ENCODE results near the gene IKBKE.

Gene IKBKE

GRCh38 chr1:206521127-206521526, 50.9 kb downstream of the IKBKE start:
- TF ChIP-seq CTCF (IDR thresholded peaks at IDR 0.05; ENCODE audit: low read depth, low read length, poor library complexity, severe bottlenecking) (no peak), EZH2phosphoT487 (IDR thresholded peaks at IDR 0.05; ENCODE audit: borderline replicate concordance, low read length) (no peak)
- Histone ChIP-seq H3K4me3 (ENCODE audit: low read length) (no peak overlapping the region), H4K20me1 (ENCODE audit: control insufficient read depth, insufficient read depth, low read depth, low read length) (no peaks in the 10 kb centered on the region), H3K27ac (ENCODE audit: low read depth, low read length) (no peak overlapping the region), H3F3A (ENCODE audit: control insufficient read depth, insufficient read depth) (no peaks in the 10 kb centered on the region), H3K79me2 (ENCODE audit: control insufficient read depth, low read length) (no peaks in the 10 kb centered on the region), H3K36me3 (ENCODE audit: control insufficient read depth, low read length) (no peaks in the 10 kb centered on the region), H3K4me1 (ENCODE audit: control insufficient read depth, low read length) (peaks cover 7% of the 10 kb centered on the region), H3K27me3 (ENCODE audit: control insufficient read depth, low read length) (peaks cover 19% of the 10 kb centered on the region), H3K9me2 (replicated peaks; ENCODE audit: control insufficient read depth, low read length) (no peaks in the 10 kb centered on the region), H3K9me3 (ENCODE audit: control insufficient read depth, insufficient read depth, low read length) (no peaks in the 10 kb centered on the region), H3K4me2 (ENCODE audit: low read length) (no peak overlapping the region)

- Histone ChIP-seq H4K20me1 (ENCODE audit: control insufficient read depth, insufficient read depth, low read depth, low read length) (no peaks in the 10 kb centered on the region), H3K79me2 (ENCODE audit: control insufficient read depth, low read length) (no peaks in the 10 kb centered on the region), H3K9me2 (replicated peaks; ENCODE audit: control insufficient read depth, low read length) (no peaks in the 10 kb centered on the region), H3K27me3 (ENCODE audit: control insufficient read depth, low read length) (peaks cover 18% of the 10 kb centered on the region), H3K27ac (ENCODE audit: low read depth, low read length) (no peak overlapping the region), H3F3A (ENCODE audit: control insufficient read depth, insufficient read depth) (no peaks in the 10 kb centered on the region), H3K9me3 (ENCODE audit: control insufficient read depth, insufficient read depth, low read length) (no peaks in the 10 kb centered on the region), H3K36me3 (ENCODE audit: control insufficient read depth, low read length) (no peaks in the 10 kb centered on the region), H3K4me3 (ENCODE audit: low read length) (no peak overlapping the region), H3K4me2 (ENCODE audit: low read length) (no peak overlapping the region), H3K4me1 (ENCODE audit: control insufficient read depth, low read length) (no peaks in the 10 kb centered on the region)
- TF ChIP-seq EZH2phosphoT487 (IDR thresholded peaks at IDR 0.05; ENCODE audit: borderline replicate concordance, low read length) (no peak), CTCF (IDR thresholded peaks at IDR 0.05; ENCODE audit: low read depth, low read length, poor library complexity, severe bottlenecking) (no peak)
Measured at GRCh38 chr1:206521694-206522402, 51.6 kb downstream of the IKBKE start.

- Histone ChIP-seq H3K4me2 (ENCODE audit: low read length) (no peak overlapping the region), H3K9me3 (ENCODE audit: control insufficient read depth, insufficient read depth, low read length) (no peaks in the 10 kb centered on the region), H4K20me1 (ENCODE audit: control insufficient read depth, insufficient read depth, low read depth, low read length) (no peaks in the 10 kb centered on the region), H3K27me3 (ENCODE audit: control insufficient read depth, low read length) (peaks cover 8% of the 10 kb centered on the region), H3K36me3 (ENCODE audit: control insufficient read depth, low read length) (no peaks in the 10 kb centered on the region), H3K9me2 (replicated peaks; ENCODE audit: control insufficient read depth, low read length) (no peaks in the 10 kb centered on the region), H3K4me3 (ENCODE audit: low read length) (no peak overlapping the region), H3F3A (ENCODE audit: control insufficient read depth, insufficient read depth) (no peaks in the 10 kb centered on the region; the same call in 1 of the 2 replicates), H3K79me2 (ENCODE audit: control insufficient read depth, low read length) (no peaks in the 10 kb centered on the region), H3K4me1 (ENCODE audit: control insufficient read depth, low read length) (no peaks in the 10 kb centered on the region), H3K27ac (ENCODE audit: low read depth, low read length) (no peak overlapping the region)
- TF ChIP-seq CTCF (IDR thresholded peaks at IDR 0.05; ENCODE audit: low read depth, low read length, poor library complexity, severe bottlenecking) (no peak), EZH2phosphoT487 (IDR thresholded peaks at IDR 0.05; ENCODE audit: borderline replicate concordance, low read length) (no peak)
Measured at GRCh38 chr1:206524739-206525364, 54.6 kb downstream of the IKBKE start.

Measured in DOHH2 (cell line).